GM18519 (cell line): ENCODE measurements around the gene PKDREJ.
"Not testable (repeated sequence)": the region's sequence is repeated elsewhere in the genome, so short reads cannot be mapped to it uniquely, and the experiment has no call there.

ENCODE experiments used
- ATAC-seq: cut with Tn5 transposase; IDR thresholded peaks from one replicate; pipeline ENCODE4 v1.9.1; 2021; ENCODE audit warnings: mild to moderate bottlenecking, moderate library complexity; ENCODE audit not compliant: unreplicated experiment, low FRiP score

The PKDREJ gene

GRCh38 chr22:46267431-46268279, 4.5 kb upstream of the PKDREJ start, which contains the start of gene TTC38:
Gene TTC38 (plus strand): TSS chr22:46268008. CDS start chr22:46268040, 32 bp downstream.
- no peak for ATAC-seq

GRCh38 chr22:46265627-46266026, 2.5 kb upstream of the PKDREJ start:
- ATAC-seq, result not testable (repeated sequence)

- ATAC-seq, result not testable (repeated sequence)
Measured at GRCh38 chr22:46264520-46264919, 1.4 kb upstream of the PKDREJ start.

GRCh38 chr22:46262449-46263215, 511 bp downstream of the PKDREJ start:
- no peak for ATAC-seq

- ATAC-seq, result no peak
Measured at GRCh38 chr22:46260038-46260437, 3.1 kb downstream of the PKDREJ start.

- no peak for ATAC-seq
Measured at GRCh38 chr22:46259374-46259773, 3.8 kb downstream of the PKDREJ start.

- ATAC-seq, result no peak
Measured at GRCh38 chr22:46256358-46256958, 6.7 kb downstream of the PKDREJ start.

- ATAC-seq, result no peak
Measured at GRCh38 chr22:46251816-46252380, 11.2 kb downstream of the PKDREJ start.

GRCh38 chr22:46251266-46251665, 11.9 kb downstream of the PKDREJ start:
- ATAC-seq, result no peak

GRCh38 chr22:46250783-46251125, 12.4 kb downstream of the PKDREJ start:
- ATAC-seq, result no peak

GRCh38 chr22:46250035-46250782, 12.9 kb downstream of the PKDREJ start, which contains the start of gene CDPF1:
Gene CDPF1 (minus strand): TSS chr22:46250293. CDS start chr22:46248284, 2,009 bp downstream.
- peak; percentile 48 for ATAC-seq

GRCh38 chr22:46247443-46247975, 15.6 kb downstream of the PKDREJ start:
- ATAC-seq, result no peak

- ATAC-seq, result no peak
Measured at GRCh38 chr22:46246178-46246577, 17.0 kb downstream of the PKDREJ start.

GRCh38 chr22:46245511-46245910, 17.6 kb downstream of the PKDREJ start:
- ATAC-seq, result no peak

GRCh38 chr22:46244771-46245170, 18.4 kb downstream of the PKDREJ start:
- no peak for ATAC-seq

- ATAC-seq, result no peak
Measured at GRCh38 chr22:46242076-46242475, 21.1 kb downstream of the PKDREJ start.

GRCh38 chr22:46241396-46242007, 21.6 kb downstream of the PKDREJ start:
- no peak for ATAC-seq

GRCh38 chr22:46240907-46241306, 22.2 kb downstream of the PKDREJ start:
- ATAC-seq, result no peak

GRCh38 chr22:46240506-46240905, 22.6 kb downstream of the PKDREJ start:
- ATAC-seq, result no peak
